ENCODE results near the gene TMEM95. TPM values are rescaled to one million over a fixed set of nuclear protein-coding genes. Genes with fewer than 3 reads are reported as not detected.

The TMEM95 gene
- polyA plus RNA-seq, 1 donor from 2014 or later = not detected

DNA sequence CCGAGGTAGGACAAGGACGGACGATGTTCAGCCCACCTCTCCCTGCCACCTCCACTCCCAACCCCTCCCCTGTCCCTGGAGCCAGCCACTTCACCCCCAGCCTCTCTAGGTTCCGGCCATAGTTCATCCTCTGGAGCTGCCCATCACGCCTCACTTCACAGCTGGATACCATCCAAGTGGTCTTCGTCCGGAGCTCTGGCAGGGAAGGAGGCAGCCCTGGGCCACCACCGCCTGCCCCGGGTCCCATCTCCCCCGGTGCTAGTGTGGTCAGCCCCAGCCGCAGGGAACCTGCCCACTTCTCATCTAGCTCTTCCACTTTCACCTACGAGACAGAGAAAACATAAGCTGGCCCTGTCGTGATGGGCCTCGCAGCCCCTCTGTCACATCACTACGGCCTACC is 33.5 kb upstream of the TMEM95 start:
- Histone ChIP-seq H4K20me1 (ENCODE audit: insufficient read depth) (no peaks in the 10 kb centered on the region), H3K9me3 (ENCODE audit: low read length) (no peaks in the 10 kb centered on the region), H3K9me2 (ENCODE audit: insufficient read depth, low read length) (no peaks in the 10 kb centered on the region), H3K79me2 (replicated peaks; ENCODE audit: insufficient read depth, low read length) (no peaks in the 10 kb centered on the region), H3K36me3 (ENCODE audit: insufficient read depth, low read length) (no peaks in the 10 kb centered on the region), H3K9ac (ENCODE audit: low read length) (no peak overlapping the region), H2AFZ (ENCODE audit: low read depth, low read length) (no peak overlapping the region), H3K4me2 (ENCODE audit: low read length) (no peak overlapping the region), H3K27me3 (ENCODE audit: insufficient read depth, low read depth, low read length) (no peaks in the 10 kb centered on the region), H3F3A (ENCODE audit: insufficient read depth, low read length, poor library complexity, severe bottlenecking) (no peaks in the 10 kb centered on the region), H3K27ac (ENCODE audit: low read length) (no peak overlapping the region), H3K4me3 (ENCODE audit: low read length) (no peak overlapping the region)
- TF ChIP-seq TAF1 (IDR thresholded peaks at IDR 0.05; ENCODE audit: low read depth) (no peak), CTCF (IDR thresholded peaks at IDR 0.05; ENCODE audit: poor library complexity, severe bottlenecking) (no peak), MXI1 (conservative IDR thresholded peaks at IDR 0.05; ENCODE audit: poor library complexity, severe bottlenecking) (no peak), REST (IDR thresholded peaks at IDR 0.05; ENCODE audit: borderline replicate concordance) (no peak), POLR2AphosphoS5 (IDR thresholded peaks at IDR 0.05) (no peak), RAD21 (conservative IDR thresholded peaks at IDR 0.05) (no peak), EZH2 (IDR thresholded peaks at IDR 0.05; ENCODE audit: borderline replicate concordance, insufficient read depth, low read length, poor library complexity, severe bottlenecking) (no peak), EP300 (conservative IDR thresholded peaks at IDR 0.05; ENCODE audit: poor library complexity, severe bottlenecking) (no peak), SMC3 (conservative IDR thresholded peaks at IDR 0.05; ENCODE audit: poor library complexity) (no peak)

- no peak for TF ChIP-seq CTCF (IDR thresholded peaks at IDR 0.05; ENCODE audit: poor library complexity, severe bottlenecking)
- TF ChIP-seq EZH2 (IDR thresholded peaks at IDR 0.05; ENCODE audit: borderline replicate concordance, insufficient read depth, low read length, poor library complexity, severe bottlenecking) = no peak
- no peak for TF ChIP-seq REST (IDR thresholded peaks at IDR 0.05; ENCODE audit: borderline replicate concordance)
- no peak for TF ChIP-seq RAD21 (conservative IDR thresholded peaks at IDR 0.05)
- no peak for TF ChIP-seq EP300 (conservative IDR thresholded peaks at IDR 0.05; ENCODE audit: poor library complexity, severe bottlenecking)
- TF ChIP-seq MXI1 (conservative IDR thresholded peaks at IDR 0.05; ENCODE audit: poor library complexity, severe bottlenecking) = no peak
- Histone ChIP-seq H3K4me2 (ENCODE audit: low read length) (no peak overlapping the region), H3K79me2 (replicated peaks; ENCODE audit: insufficient read depth, low read length) (peaks cover 2% of the 10 kb centered on the region), H2AFZ (ENCODE audit: low read depth, low read length) (no peak overlapping the region), H3K27ac (ENCODE audit: low read length) (no peak overlapping the region), H3K9me2 (ENCODE audit: insufficient read depth, low read length) (no peaks in the 10 kb centered on the region), H3K9me3 (ENCODE audit: low read length) (no peaks in the 10 kb centered on the region), H3K27me3 (ENCODE audit: insufficient read depth, low read depth, low read length) (no peaks in the 10 kb centered on the region), H3K9ac (ENCODE audit: low read length) (no peak overlapping the region), H3K36me3 (ENCODE audit: insufficient read depth, low read length) (no peaks in the 10 kb centered on the region), H3K4me3 (ENCODE audit: low read length) (no peak overlapping the region), H4K20me1 (ENCODE audit: insufficient read depth) (no peaks in the 10 kb centered on the region), H3F3A (ENCODE audit: insufficient read depth, low read length, poor library complexity, severe bottlenecking) (no peaks in the 10 kb centered on the region)
Observed at GRCh38 chr17:7322520-7323194, 32.3 kb upstream of the TMEM95 start.

Data from neural cell (in vitro differentiated cells).